Lower leg skin (tissue), 4 donors: ENCODE data around the gene HAUS3. TPM values are rescaled to one million over a fixed set of nuclear protein-coding genes. Genes with fewer than 3 reads are reported as not detected.

ENCODE experiments used
- DNase-seq, 2 donors: peaks; one replicate each; pipeline ENCODE4 v3.0.0-alpha.2; 2019; ENCODE audit warnings: low spot score in 2 of 2
- H3K4me3 ChIP-seq: fragments of 200-600 bp; sonication (generic); 2 replicates; pipeline ENCODE4 v1.5.1; 2017; ENCODE audit warnings: mild to moderate bottlenecking, low read depth; ENCODE audit not compliant: poor library complexity, severe bottlenecking
- POLR2A ChIP-seq, 2 donors: fragments of 450-650 bp; IDR thresholded peaks; one replicate each; pipeline ENCODE4 v1.6.1; 2016 to 2017; ENCODE audit warnings: antibody characterized with exemption in 2 of 2, mild to moderate bottlenecking in 1 of 2, moderate library complexity in 1 of 2
- WGBS, 2 donors: methylation state at CpG; one replicate each; pipeline ENCODE4 v1.1.5; 2018; 5-methylcytosine and 5-hydroxymethylcytosine counted together
- intact Hi-C: fragments of 100-400 bp; cut with DNase I; formaldehyde crosslinking; loops from one replicate; pipeline ENCODE4 v1.15.0; 2023; ENCODE audit warnings: low total_unique reads
- total RNA-seq, 4 donors: library from RNA; depleted of rRNA; stranded (reverse); fragments of >200 nt; gene quantifications; one replicate each; pipeline ENCODE4 v1.1.0, GENCODE V29; 2016
- TF ChIP-seq, protein P1 (sequence below), 3 donors: fragments of 450-650 bp; IDR thresholded peaks; one replicate each; pipeline ENCODE4 v1.5.1; 2016; ENCODE audit warnings: antibody characterized with exemption in 3 of 3, mild to moderate bottlenecking in 3 of 3, moderate library complexity in 2 of 3

HAUS3 gene
- total RNA-seq, 4 donors from 2014 or later = 6.8 to 15.3 (median 12.4) TPM

DNA sequence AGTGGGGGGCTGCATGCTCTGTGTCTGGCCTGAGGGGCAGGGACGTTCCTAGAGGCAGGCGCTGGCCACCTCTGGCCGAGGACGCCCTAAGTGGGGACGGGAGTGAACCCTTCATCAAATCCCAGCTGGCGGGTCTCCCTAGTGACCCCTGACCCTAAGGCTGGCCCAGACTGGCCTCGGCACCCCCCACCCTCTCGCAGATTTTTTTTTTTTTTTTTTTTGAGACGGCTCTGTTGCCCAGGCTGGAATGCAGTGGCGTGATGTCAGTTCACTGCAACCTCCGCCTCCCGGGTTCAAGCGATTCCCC is 21.0 kb upstream of the HAUS3 start:
- DNase-seq = no peak
- H3K4me3 ChIP-seq = no peak overlapping the region
- 48 to 56% methylated on average over 13 of the region's 13 CpGs for WGBS, 2 donors
- TF ChIP-seq POLR2A (IDR thresholded peaks at IDR 0.05) = no peak
- TF ChIP-seq, protein P1, sequence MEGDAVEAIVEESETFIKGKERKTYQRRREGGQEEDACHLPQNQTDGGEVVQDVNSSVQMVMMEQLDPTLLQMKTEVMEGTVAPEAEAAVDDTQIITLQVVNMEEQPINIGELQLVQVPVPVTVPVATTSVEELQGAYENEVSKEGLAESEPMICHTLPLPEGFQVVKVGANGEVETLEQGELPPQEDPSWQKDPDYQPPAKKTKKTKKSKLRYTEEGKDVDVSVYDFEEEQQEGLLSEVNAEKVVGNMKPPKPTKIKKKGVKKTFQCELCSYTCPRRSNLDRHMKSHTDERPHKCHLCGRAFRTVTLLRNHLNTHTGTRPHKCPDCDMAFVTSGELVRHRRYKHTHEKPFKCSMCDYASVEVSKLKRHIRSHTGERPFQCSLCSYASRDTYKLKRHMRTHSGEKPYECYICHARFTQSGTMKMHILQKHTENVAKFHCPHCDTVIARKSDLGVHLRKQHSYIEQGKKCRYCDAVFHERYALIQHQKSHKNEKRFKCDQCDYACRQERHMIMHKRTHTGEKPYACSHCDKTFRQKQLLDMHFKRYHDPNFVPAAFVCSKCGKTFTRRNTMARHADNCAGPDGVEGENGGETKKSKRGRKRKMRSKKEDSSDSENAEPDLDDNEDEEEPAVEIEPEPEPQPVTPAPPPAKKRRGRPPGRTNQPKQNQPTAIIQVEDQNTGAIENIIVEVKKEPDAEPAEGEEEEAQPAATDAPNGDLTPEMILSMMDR (IDR thresholded peaks at IDR 0.05) = no peak
- intact Hi-C loops = no loop called here

DNA sequence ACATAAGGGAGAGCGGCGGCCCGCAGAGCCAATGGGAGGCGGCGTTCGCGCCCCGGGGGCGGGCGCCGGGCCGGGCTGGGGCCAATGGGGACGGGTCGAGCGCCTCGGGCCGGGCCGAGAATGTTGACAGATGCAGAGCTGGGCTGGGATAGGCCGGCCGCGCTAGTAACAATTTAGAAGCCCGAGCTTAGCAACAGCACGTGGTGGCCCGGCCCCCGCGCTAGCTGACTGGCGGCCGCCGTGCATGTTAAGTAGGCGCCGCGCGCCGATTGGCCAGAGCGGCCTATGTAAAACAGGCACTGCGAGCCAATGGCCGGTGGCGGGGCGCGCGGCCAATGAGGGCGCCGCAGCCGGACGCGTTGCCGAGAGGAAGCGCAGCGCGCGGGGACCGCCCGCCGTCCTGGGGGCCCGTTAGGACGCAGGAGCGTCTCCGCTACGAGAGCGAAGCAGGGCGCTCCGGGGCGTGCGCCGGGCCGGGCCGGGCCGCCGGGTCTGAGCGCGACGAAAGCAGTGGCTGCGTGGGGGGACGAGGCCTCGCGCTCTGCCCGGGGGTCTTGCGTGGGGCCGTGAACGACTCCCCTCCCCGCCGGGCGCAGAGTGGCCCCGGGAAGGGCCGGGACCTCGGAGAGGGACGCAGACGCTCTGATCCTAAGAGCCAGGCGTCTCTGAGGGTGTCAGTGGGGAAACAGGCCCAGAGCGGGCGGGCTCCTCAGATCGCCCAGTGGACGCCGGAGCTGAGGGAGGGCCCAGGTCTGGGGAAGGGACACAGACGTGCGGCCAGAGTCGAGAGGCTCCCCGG is 20.4 kb upstream of the HAUS3 start:
- TF ChIP-seq, protein P1 (IDR thresholded peaks at IDR 0.05) = no peak
- TF ChIP-seq POLR2A (IDR thresholded peaks at IDR 0.05) = peak in 1 of 2 donors; percentile 61
- WGBS, 2 donors = 0 to 1% methylated on average over 33 to 37 of the region's 98 CpGs
- intact Hi-C loops = no loop called here
- peak; percentile 99 to 100 for DNase-seq
- peak overlapping the region; percentile 37 for H3K4me3 ChIP-seq

DNA sequence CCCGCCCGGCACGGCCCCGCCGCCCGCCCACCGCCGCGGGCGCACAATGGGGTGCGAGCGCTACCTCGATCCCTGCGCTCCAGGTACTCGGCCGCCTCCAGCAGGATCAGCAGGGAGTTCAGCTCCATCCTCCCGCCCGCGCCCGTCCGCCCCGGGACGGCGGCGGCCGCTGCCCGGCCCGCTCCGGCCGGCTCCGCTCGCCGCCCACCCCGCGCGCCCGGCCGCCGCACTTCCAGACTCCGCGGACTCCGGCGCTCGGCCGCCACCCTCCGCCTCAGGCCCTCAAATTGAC is 19.9 kb upstream of the HAUS3 start, which contains the start of gene MXD4:
Gene MXD4 (minus strand): TSS at position 257 of the 292 bp plus-strand sequence. CDS start 129 bp downstream, at position 128.
- peak in 1 of 2 donors; percentile 84 for DNase-seq
- intact Hi-C loops = no loop called here
- no peak for TF ChIP-seq POLR2A (IDR thresholded peaks at IDR 0.05)
- TF ChIP-seq, protein P1 (IDR thresholded peaks at IDR 0.05) = no peak
- H3K4me3 ChIP-seq = peak within 1 kb of the TSS; percentile 67
- 0% methylated on average over 17 of the region's 46 CpGs; no CpG with 5 or more reads in 1 of the 2 donors for WGBS, 2 donors

DNA sequence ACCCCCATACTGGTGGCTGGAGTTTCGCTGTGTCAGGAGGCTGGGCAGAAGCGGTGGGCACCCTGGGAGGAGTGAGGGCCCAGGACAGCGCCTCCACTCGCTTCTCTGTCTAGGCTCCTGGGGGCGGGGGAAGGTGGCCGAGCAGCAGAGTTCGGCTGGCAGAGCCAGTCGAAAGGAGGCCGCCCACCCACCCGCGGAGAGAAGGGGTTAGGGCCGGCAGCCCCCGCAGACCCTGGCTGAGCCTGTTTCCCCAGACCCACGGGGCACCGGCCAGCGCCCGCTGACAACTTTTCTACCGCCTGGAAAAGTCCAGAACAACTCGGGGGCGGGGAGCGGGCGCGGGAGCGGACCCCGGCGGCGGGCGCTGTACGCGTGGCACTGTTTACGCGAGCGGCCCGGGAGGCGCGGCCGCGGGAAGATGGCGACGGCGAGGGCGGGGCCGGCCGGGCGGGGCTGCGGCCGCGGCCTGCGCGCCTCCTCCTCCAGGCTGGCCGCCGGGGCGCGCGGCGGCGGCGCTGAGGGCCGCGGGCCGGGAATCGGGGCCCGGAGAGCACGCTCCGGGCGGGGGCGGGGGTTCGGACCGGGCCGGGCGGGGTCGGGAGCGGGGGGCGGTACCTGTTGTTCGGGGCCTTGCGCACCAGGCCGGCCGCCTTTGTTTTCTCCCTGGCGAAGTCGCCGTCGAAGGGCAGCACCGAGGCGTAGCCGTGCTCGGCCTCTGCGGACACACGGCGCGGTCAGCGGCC is 19.4 kb upstream of the HAUS3 start:
- peak overlapping the region; percentile 67 for H3K4me3 ChIP-seq
- 0 to 1% methylated on average over 4 to 31 of the region's 91 CpGs for WGBS, 2 donors
- DNase-seq = peak in 1 of 2 donors; percentile 87
- intact Hi-C loops = no loop called here
- TF ChIP-seq, protein P1 (IDR thresholded peaks at IDR 0.05) = no peak
- TF ChIP-seq POLR2A (IDR thresholded peaks at IDR 0.05) = no peak

DNA sequence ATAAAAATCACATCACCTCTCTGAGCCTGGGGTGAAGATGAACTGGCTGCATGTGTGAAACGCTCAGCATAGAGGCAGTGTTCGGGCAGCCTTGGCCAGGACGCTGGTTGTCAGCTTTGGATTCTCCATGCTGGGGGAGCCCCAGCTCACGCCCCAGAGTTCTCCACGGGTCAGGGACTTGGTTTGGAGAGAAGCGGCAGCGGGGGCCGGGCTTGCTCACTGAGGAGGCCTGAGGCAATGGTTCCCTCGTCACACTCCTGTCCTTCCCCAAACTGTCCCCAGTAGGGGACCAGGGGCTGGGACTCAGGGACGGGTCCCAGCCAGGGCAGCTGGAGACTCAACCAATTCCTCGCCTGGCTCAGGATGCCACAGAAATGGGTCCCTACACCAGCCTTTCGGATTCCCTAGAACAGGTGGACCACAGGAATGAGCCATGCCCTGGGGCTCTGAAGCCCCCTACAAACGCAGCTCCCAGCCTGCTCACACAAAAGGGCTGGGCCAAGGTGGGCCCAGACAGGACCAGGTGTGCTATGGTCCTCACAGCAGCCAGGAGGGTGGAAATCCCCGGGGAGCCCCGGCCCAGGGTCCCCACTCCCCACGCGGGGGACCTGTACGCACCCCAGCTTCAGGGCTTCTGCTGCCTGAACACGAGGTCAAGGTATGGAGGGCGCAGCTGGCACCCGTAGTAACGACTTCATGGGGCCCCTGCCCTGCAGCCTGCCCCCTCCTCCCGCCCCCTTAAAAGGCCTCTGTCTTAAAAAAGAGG is 18.6 kb upstream of the HAUS3 start:
- intact Hi-C loops = no loop called here
- TF ChIP-seq, protein P1 (IDR thresholded peaks at IDR 0.05) = no peak
- TF ChIP-seq POLR2A (IDR thresholded peaks at IDR 0.05) = no peak
- H3K4me3 ChIP-seq = peak overlapping the region; percentile 67
- 28 to 30% methylated on average over 11 to 21 of the region's 23 CpGs for WGBS, 2 donors
- peak in 1 of 2 donors; percentile 87 for DNase-seq
